Measurements from ENCODE around the gene ADGRL3.
"Not testable (repeated sequence)": the region's sequence is repeated elsewhere in the genome, so short reads cannot be mapped to it uniquely, and the experiment has no call there.

Gene ADGRL3

GRCh38 chr4:61203436-61203790, 3.3 kb downstream of the ADGRL3 start:
- H2BK5ac ChIP-seq (ENCODE audit: low read depth, low read length, poor library complexity), result no peak overlapping the region
- H3K9me3 ChIP-seq (ENCODE audit: insufficient read depth, low read depth, low read length), result peaks cover 4% of the 10 kb centered on the region
- H3K79me2 ChIP-seq (ENCODE audit: control insufficient read depth, insufficient read depth, low read length, poor library complexity), result peaks cover 22% of the 10 kb centered on the region
- WGBS (ENCODE audit: extremely low coverage, insufficient coverage, insufficient read length), result no CpG with 5 or more reads among the region's 3 CpGs
- no peak overlapping the region for H4K12ac ChIP-seq (ENCODE audit: low read depth, low read length)
- no peak overlapping the region for H3K14ac ChIP-seq (ENCODE audit: low read length)
- no peak overlapping the region for H3K4me3 ChIP-seq (ENCODE audit: low read depth, low read length)
- no peak overlapping the region for H2AK5ac ChIP-seq (ENCODE audit: low read length)
- peaks cover 22% of the 10 kb centered on the region for H3K79me1 ChIP-seq (ENCODE audit: low read length)
- H3K4me1 ChIP-seq (ENCODE audit: control insufficient read depth in 1 of 2, insufficient read depth in 2 of 2, low read length in 2 of 2), result peaks cover 5 to 13% of the 10 kb centered on the region in 2 experiments
- no peak overlapping the region for H3K9ac ChIP-seq (ENCODE audit: low read length)
- no peak overlapping the region for H3K23ac ChIP-seq (ENCODE audit: low read length)
- no peak overlapping the region for H4K91ac ChIP-seq (ENCODE audit: low read depth, low read length)
- H2BK120ac ChIP-seq (ENCODE audit: insufficient read depth, low read length, poor library complexity), result no peak overlapping the region
- peak overlapping the region; percentile 28 for H3K27ac ChIP-seq (ENCODE audit: low read depth, low read length)
- peaks cover 0 to 2% of the 10 kb centered on the region in 2 experiments for H3K36me3 ChIP-seq (ENCODE audit: control insufficient read depth in 1 of 2, insufficient read depth in 2 of 2, low read length in 2 of 2)
- no peak overlapping the region for H2AFZ ChIP-seq (ENCODE audit: insufficient read depth, low read length, poor library complexity)
- no peak overlapping the region for H3K18ac ChIP-seq (ENCODE audit: low read length)
- no peak overlapping the region for H4K8ac ChIP-seq (ENCODE audit: low read depth, low read length)
- H3K27me3 ChIP-seq (ENCODE audit: insufficient read depth, low read length), result peaks cover 12% of the 10 kb centered on the region
- DNase-seq, result no peak
- H2BK12ac ChIP-seq (ENCODE audit: low read length), result no peak overlapping the region
- peak overlapping the region; percentile 86 for H3K4me2 ChIP-seq (ENCODE audit: low read length)
- no peak overlapping the region for H3K4ac ChIP-seq (ENCODE audit: low read depth, low read length)

- peaks cover 4% of the 10 kb centered on the region for H3K9me3 ChIP-seq (ENCODE audit: insufficient read depth, low read depth, low read length)
- peaks cover 22% of the 10 kb centered on the region for H3K79me1 ChIP-seq (ENCODE audit: low read length)
- no peak overlapping the region for H3K23ac ChIP-seq (ENCODE audit: low read length)
- no peak overlapping the region for H2AFZ ChIP-seq (ENCODE audit: insufficient read depth, low read length, poor library complexity)
- H4K12ac ChIP-seq (ENCODE audit: low read depth, low read length), result no peak overlapping the region
- no peak overlapping the region for H3K4me3 ChIP-seq (ENCODE audit: low read depth, low read length)
- H3K4me1 ChIP-seq (ENCODE audit: control insufficient read depth in 1 of 2, insufficient read depth in 2 of 2, low read length in 2 of 2), result peaks cover 5 to 13% of the 10 kb centered on the region in 2 experiments
- no peak overlapping the region for H4K91ac ChIP-seq (ENCODE audit: low read depth, low read length)
- H3K36me3 ChIP-seq (ENCODE audit: control insufficient read depth in 1 of 2, insufficient read depth in 2 of 2, low read length in 2 of 2), result peaks cover 0 to 2% of the 10 kb centered on the region in 2 experiments
- H3K18ac ChIP-seq (ENCODE audit: low read length), result no peak overlapping the region
- no peak overlapping the region for H3K14ac ChIP-seq (ENCODE audit: low read length)
- no peak overlapping the region for H3K4me2 ChIP-seq (ENCODE audit: low read length)
- peaks cover 22% of the 10 kb centered on the region for H3K79me2 ChIP-seq (ENCODE audit: control insufficient read depth, insufficient read depth, low read length, poor library complexity)
- no peak overlapping the region for H3K27ac ChIP-seq (ENCODE audit: low read depth, low read length)
- no peak overlapping the region for H2BK12ac ChIP-seq (ENCODE audit: low read length)
- peaks cover 12% of the 10 kb centered on the region for H3K27me3 ChIP-seq (ENCODE audit: insufficient read depth, low read length)
- no peak overlapping the region for H3K4ac ChIP-seq (ENCODE audit: low read depth, low read length)
- no peak overlapping the region for H2AK5ac ChIP-seq (ENCODE audit: low read length)
- peak; percentile 65 to 87 for DNase-seq
- no peak overlapping the region for H2BK5ac ChIP-seq (ENCODE audit: low read depth, low read length, poor library complexity)
- no CpG with 5 or more reads among the region's 2 CpGs for WGBS (ENCODE audit: extremely low coverage, insufficient coverage, insufficient read length)
- H2BK120ac ChIP-seq (ENCODE audit: insufficient read depth, low read length, poor library complexity), result no peak overlapping the region
- no peak overlapping the region for H4K8ac ChIP-seq (ENCODE audit: low read depth, low read length)
- no peak overlapping the region for H3K9ac ChIP-seq (ENCODE audit: low read length)
Measured at GRCh38 chr4:61204353-61205060, 4.4 kb downstream of the ADGRL3 start.

- Histone ChIP-seq H3K4me3 (ENCODE audit: low read depth, low read length) (no peak overlapping the region), H3K79me2 (ENCODE audit: control insufficient read depth, insufficient read depth, low read length, poor library complexity) (peaks cover 22% of the 10 kb centered on the region), H4K8ac (ENCODE audit: low read depth, low read length) (no peak overlapping the region), H3K18ac (ENCODE audit: low read length) (no peak overlapping the region), H2BK120ac (ENCODE audit: insufficient read depth, low read length, poor library complexity) (no peak overlapping the region), H3K23ac (ENCODE audit: low read length) (no peak overlapping the region), H2AK5ac (ENCODE audit: low read length) (no peak overlapping the region), H2AFZ (ENCODE audit: insufficient read depth, low read length, poor library complexity) (no peak overlapping the region), H4K12ac (ENCODE audit: low read depth, low read length) (no peak overlapping the region), H3K4me2 (ENCODE audit: low read length) (no peak overlapping the region), H3K14ac (ENCODE audit: low read length) (no peak overlapping the region), H2BK12ac (ENCODE audit: low read length) (no peak overlapping the region), H2BK5ac (ENCODE audit: low read depth, low read length, poor library complexity) (no peak overlapping the region), H4K91ac (ENCODE audit: low read depth, low read length) (no peak overlapping the region), H3K9ac (ENCODE audit: low read length) (no peak overlapping the region), H3K4ac (ENCODE audit: low read depth, low read length) (no peak overlapping the region), H3K27me3 (ENCODE audit: insufficient read depth, low read length) (peaks cover 12% of the 10 kb centered on the region), H3K79me1 (ENCODE audit: low read length) (peaks cover 22% of the 10 kb centered on the region), H3K36me3 (ENCODE audit: control insufficient read depth in 1 of 2, insufficient read depth in 2 of 2, low read length in 2 of 2) (peaks cover 0 to 2% of the 10 kb centered on the region in 2 experiments), H3K4me1 (ENCODE audit: control insufficient read depth in 1 of 2, insufficient read depth in 2 of 2, low read length in 2 of 2) (peaks cover 5 to 13% of the 10 kb centered on the region in 2 experiments), H3K9me3 (ENCODE audit: insufficient read depth, low read depth, low read length) (peaks cover 4% of the 10 kb centered on the region), H3K27ac (ENCODE audit: low read depth, low read length) (no peak overlapping the region)
- no CpG with 5 or more reads among the region's 1 CpG for WGBS (ENCODE audit: extremely low coverage, insufficient coverage, insufficient read length)
- no peak for DNase-seq
Measured at GRCh38 chr4:61205066-61205465, 4.9 kb downstream of the ADGRL3 start.

- not testable (repeated sequence) for H4K91ac ChIP-seq (ENCODE audit: low read depth, low read length); H3K4me2 ChIP-seq (ENCODE audit: low read length)
Measured at GRCh38 chr4:61207156-61207555, 7.0 kb downstream of the ADGRL3 start.

More at GRCh38 chr4:61207156-61207555, 7.0 kb downstream of the ADGRL3 start:
- H3K27ac ChIP-seq (ENCODE audit: low read depth, low read length); H2BK12ac ChIP-seq (ENCODE audit: low read length); H3K4ac ChIP-seq (ENCODE audit: low read depth, low read length); H3K4me1 ChIP-seq (ENCODE audit: control insufficient read depth in 1 of 2, insufficient read depth in 2 of 2, low read length in 2 of 2); H4K8ac ChIP-seq (ENCODE audit: low read depth, low read length); H3K14ac ChIP-seq (ENCODE audit: low read length); H3K36me3 ChIP-seq (ENCODE audit: control insufficient read depth in 1 of 2, insufficient read depth in 2 of 2, low read length in 2 of 2); H4K12ac ChIP-seq (ENCODE audit: low read depth, low read length); H3K79me1 ChIP-seq (ENCODE audit: low read length); DNase-seq; H3K79me2 ChIP-seq (ENCODE audit: control insufficient read depth, insufficient read depth, low read length, poor library complexity); H3K9me3 ChIP-seq (ENCODE audit: insufficient read depth, low read depth, low read length); H2BK5ac ChIP-seq (ENCODE audit: low read depth, low read length, poor library complexity); H3K23ac ChIP-seq (ENCODE audit: low read length); H2AFZ ChIP-seq (ENCODE audit: insufficient read depth, low read length, poor library complexity); H3K9ac ChIP-seq (ENCODE audit: low read length); H3K18ac ChIP-seq (ENCODE audit: low read length); H2BK120ac ChIP-seq (ENCODE audit: insufficient read depth, low read length, poor library complexity); H2AK5ac ChIP-seq (ENCODE audit: low read length); H3K27me3 ChIP-seq (ENCODE audit: insufficient read depth, low read length); H3K4me3 ChIP-seq (ENCODE audit: low read depth, low read length): not testable (repeated sequence)

All from trophoblast cell (in vitro differentiated cells and primary cell).